NOMO-1 treated with dmso at 0.1 percent for 144 hours (cell line): ENCODE results near the gene CHAT.

Experiments used
- DNase-seq: peaks from one replicate; lab custom pipeline; 2025; ENCODE audit not compliant: unreplicated experiment; lab: John Stamatoyannopoulos, UW

The CHAT gene

DNA sequence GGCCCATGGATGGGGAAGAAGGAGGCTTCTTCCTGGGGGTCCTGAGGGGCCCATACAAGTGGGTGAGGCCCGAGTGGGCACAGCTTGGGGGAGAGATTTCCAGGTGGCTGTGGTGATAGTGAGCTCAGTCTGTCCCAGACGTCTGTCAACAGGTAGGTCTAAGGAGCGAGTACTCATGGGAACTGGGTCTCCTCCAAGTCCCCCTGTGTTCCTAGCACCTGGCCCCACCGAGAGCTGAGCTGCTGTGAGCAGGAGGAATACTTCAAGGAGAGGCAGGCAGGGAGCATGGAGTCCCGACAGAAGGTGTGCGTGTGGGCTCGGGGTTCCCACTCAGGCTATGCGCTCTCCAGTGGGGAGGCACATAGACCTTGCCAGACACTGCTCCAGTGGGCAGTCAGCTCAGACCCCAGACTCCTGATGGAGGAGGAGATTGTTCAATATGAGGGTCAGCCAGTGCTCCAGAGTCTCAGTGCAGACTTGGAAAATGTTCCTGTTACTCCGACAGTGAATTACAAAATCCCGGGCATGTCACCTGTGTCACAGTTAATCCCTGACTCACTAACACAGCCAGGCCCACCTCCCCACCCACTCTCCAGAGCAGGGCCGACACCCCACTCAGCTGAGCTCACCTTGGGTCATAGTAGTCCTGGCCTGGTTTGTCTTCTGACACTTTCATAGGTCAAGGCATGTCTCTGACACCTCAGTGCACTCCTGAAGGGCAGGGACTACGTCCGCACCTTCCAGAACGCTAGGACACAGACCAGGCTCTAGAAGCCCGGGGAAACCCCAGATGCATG is 37.4 kb downstream of the CHAT start:
- DNase-seq: no peak

DNA sequence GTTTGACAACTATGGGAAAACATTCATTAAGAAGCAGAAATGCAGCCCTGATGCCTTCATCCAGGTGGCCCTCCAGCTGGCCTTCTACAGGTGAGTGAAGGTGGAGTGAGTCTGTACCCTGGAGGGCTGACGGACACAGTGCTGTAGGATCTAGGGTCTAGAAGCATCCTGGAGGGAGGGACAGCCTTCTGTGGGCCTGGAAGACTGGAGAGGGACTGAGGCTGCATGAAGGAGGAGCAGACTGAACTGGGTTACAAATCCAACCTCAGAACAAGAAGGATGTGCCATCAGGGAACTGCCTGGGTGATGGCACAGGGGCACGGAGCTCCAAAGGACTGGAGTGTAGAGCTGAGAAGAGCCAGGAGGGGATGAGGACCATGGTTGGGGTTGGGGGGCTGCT is 38.1 kb downstream of the CHAT start:
- DNase-seq: no peak

DNA sequence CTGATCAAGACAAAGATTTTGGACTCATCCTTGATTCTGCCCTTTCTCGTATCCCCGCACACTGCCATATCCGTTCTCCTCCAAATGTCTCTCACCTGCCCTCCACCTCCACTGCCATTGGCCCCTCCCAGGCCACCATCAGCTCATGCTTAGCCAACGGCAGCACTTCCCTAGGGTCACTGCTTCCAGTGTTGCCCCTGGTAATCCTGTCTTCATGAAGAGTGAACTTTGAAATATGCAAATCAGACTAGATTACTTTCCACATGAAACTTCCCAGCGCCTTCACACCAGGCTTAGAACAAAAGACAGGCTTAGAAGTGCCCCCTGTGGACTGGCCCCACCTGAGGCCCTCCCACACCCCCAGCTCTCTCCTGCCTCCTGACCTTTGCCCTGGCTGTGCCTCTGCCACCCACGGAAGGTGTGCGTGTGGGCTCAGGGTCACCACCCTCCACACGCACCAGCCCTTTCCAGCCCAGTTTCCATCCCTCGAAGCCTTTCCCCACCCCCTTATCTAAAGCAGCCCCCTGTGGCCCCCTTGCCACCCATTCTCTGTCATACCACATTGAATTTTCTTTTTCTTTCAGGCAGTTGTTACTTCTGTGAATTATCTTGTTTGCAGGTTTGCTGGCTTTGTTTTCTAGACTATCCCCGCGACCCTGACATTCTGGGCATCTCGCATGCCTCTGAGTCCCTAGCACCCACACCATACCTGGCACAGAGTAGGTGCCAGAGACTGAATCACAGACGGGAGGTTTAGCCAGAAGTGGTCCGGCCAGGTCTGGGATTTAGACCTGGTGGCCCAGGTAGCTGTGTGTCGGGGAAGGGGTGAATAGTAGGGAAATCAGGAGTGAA is 38.8 kb downstream of the CHAT start:
- no peak for DNase-seq

GRCh38 chr10:49653273-49653929 is 39.6 kb downstream of the CHAT start:
- DNase-seq: no peak

DNA sequence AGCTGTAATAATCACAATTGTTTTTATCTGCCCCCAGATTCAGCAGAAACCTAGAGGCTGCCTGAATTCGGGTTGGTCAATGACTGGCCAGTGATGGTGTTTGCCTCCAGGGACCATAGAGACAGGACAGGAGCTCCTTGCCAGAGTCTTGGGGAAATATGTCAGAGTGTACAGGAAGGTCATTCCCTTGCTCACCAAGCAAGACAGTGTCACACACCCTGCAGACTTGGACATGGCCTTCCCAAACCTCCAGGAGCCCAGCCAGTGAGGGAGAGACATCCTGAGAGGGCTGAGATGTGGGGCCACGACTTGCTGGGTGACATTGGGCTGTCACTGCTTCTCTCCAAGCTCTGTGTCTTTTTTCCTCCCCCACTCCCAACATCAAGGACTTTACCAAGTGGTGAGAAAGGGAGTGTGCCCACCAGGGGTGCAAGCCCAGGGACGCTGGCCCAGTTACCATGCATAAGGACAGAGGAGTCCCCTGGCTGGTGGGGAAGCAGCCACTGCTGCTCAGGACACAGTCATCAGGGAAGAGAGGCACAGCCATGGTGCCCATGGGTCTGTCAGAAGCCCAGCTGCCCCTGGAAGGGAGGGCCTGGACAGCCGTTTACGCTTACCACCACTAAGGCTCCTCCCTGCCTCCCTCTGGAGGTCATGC is 40.3 kb downstream of the CHAT start:
- DNase-seq: no peak

DNA sequence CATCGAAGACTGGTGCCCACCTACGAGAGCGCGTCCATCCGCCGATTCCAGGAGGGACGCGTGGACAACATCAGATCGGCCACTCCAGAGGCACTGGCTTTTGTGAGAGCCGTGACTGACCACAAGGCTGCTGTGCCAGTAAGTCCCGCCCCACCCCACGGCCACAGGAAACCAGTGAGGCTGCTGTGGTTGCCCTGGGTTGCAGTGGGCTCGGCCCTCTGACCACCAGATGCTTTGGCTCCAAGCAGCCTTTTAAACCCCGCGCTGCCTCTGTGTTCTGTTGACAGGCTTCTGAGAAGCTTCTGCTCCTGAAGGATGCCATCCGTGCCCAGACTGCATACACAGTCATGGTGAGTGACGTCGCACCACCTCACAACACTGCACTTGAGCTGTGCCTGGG is 41.3 kb downstream of the CHAT start:
- DNase-seq: no peak

DNA sequence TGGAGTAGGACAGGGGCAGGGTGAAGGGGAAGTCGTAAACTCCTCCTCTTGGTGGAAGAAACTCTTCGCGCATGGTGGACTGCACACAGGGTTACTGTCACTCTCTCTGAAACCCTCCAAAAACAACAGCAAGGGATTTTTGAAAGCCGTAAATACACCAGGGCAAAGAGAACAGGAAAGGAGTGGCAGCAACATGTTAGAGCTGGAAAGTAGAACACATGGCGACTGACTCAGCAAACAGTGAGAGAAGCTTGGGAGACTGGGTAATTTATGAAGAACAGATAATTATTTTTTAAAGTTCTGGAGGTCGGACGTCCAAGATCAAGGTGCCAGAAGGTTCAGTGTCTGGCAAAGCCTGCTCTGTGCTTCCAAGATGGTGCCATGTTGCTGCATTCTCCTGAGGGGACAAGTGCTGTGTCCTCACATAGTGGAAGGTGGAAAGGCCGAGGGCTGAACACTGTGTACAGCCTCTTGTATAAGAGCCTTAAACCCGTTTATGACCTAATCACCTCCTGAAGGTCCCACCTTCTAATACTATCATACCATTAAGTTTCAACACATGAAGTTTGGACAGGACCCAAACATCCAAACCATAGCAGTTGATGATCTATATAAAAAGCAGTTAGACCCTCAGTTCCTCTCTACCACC is 43.1 kb downstream of the CHAT start:
- no peak for DNase-seq

DNA sequence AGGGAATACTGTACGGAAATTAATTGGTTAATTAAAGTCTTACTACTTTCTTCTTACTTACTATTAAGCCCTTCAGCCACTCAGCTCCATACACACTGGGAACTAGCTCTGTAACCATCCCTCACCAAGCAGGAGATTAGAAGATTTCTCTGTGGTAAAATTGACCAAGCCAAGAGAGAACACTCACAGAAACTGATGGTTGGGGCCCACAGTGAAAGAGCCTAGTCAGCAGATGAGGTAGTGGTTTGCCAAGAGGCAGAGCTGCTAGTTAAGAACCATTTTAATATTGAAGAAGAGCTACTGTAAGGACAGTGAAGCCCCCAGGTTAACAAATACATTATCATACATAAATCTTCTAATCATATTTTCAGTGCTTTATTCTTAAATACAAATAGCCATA is 43.8 kb downstream of the CHAT start:
- DNase-seq: no peak

DNA sequence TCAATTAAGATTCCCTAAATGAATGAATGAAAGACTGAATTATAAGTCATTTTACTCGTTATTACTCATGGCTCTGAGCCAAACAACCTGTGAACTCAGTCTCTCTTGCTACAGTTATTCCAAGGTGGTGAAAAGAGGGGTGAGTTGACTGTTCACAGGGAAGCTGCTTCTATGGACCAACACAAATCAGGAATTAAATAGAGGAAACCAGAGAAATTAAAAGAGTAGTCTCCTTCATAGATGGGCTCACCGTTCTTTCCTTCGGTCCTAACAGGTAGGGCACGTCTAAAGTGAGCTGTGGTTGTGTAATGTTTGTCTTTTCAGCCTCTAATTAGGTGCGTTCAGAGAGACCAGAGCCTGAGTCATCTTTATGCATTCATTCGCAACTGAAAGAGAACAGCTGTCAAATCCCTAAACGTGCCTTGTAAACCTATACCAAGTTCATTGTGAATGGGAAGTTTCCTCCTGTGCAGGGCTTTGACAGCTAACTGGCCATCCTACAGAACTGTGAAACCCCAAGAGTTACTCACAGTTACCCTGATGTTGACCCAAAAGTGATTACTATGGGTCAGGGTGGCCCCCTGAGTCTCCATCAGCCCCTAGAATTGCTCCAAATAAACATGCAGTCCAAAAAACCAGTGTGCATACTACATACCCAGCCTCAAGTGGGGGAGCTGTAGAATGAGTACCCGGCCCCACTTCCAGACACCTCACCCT is 47.5 kb downstream of the CHAT start:
- no peak for DNase-seq

GRCh38 chr10:49662169-49662830 is 48.5 kb downstream of the CHAT start:
- no peak for DNase-seq

DNA sequence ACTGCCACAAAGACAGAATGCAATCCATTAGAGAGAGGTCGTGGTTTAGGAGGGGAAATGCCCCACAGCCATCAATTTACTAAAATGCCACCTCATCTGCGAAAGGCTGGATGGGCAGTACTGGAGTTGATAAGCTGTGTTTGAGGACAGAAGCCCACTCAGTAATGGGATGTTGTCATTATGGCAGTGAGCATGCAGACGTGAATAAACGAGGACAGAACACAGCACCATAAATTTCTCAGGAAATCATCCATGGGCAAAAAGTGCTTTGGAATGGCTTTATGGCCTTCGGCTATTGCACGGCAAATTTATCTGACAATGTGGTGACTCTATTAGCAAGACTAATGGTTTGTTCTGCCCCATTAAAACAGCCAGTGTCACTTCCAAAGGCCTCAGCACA is 49.8 kb downstream of the CHAT start:
- no peak for DNase-seq

DNA sequence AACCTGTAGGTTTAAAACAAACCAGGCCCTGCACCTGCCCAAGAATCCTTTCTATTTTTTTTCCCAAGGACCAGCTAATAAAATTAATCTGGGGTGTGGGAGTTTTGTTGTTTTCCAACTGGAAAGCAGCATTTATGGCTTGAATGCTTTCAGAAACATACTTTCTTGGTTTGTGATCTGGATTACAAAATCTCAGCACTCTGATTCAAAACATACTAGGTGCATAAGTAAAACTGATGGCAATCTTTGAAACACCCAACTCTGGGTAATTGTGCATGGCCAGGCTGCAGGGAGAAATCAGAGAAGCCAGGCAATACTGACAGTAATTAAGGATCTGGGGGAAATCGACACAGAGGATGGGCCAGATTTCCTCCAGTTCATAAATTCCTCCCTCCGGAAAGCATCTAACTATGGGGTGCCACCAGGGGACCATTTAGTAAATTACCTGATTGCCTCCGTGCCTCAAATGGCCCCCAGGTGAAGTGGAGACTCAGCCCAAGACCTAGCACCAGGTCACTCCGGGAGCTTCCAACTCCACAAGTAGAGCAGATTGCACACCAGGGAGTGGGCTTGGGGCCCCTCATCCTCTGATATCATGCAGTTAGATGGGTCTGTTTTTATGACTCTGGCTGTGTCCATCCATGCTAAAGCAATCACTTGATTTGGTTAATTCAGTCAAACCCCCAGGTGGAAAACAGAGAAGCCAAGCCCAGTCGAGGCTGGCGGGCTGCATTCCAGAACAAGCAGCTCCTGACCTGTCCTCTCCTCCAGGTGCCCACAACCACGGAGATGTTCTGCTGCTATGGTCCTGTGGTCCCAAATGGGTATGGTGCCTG is 50.4 kb downstream of the CHAT start:
- no peak for DNase-seq

- DNase-seq: no peak
These were observed 51.1 kb downstream of the CHAT start for GRCh38 chr10:49664842-49665355.

DNA sequence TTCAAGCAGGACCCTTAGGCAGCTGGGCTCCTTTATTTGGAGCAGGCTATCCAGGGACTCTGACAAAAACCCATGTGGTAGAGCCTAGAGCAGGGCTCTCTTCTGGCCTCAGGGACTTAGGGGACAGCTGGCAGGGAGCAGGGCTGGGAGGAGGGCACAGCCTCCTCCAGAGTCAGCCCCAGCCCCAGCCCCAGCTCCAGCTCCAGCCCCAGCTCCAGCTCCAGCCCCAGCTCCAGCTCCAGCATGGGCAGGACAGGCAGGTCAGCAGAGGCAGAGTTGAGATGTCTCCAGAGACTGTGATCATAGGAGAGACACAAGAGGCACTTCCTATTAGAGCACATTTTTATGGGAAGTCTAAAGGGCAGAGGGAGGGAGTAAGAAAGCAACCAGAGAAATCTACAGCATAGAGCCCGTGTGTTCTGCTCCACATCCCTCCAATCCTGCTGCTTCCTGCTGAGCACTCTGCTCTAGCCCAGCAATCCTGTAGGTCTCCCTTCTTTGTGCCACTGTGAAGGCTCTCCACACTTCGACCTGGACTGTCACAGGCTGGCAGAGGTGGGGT is 52.3 kb downstream of the CHAT start:
- DNase-seq: no peak

GRCh38 chr10:49666685-49667084 is 52.8 kb downstream of the CHAT start:
- DNase-seq: no peak

- no peak for DNase-seq
These were observed 54.2 kb downstream of the CHAT start for GRCh38 chr10:49667991-49668390.

GRCh38 chr10:49668684-49669083 is 54.8 kb downstream of the CHAT start:
- DNase-seq: no peak

DNA sequence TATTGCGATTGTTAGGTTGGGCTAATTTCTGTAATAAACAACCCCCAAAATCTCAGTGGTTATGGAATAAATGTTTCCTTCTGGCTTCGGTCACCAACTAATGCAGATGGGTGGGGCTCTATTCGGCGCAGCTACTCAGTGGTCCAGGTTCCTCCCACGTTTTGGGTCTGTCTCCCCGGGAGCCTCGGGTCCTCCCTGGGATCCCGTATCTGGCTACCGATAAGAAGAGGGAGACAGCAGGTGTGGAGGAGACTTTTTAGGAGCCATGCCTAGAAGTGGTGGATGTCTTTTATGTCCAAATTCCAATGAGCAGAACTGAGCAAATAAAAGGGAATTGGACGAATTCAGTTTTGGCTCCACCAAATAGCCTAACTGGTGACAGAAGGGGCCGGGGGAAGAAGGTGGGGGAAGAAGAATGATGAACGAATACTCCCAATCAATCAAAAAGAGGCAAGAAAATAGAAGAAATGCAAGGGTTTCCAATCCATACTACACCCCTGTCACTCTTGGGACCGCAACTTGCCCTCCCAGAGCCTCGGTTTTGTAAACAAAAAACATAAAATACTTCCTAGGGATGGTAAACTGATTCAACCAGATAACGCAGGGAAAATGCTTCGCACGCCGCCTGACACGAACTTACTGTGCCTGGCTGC is 65.1 kb downstream of the CHAT start:
- DNase-seq: no peak
